Peyer's patch (tissue), 4 donors: Measurements from ENCODE around the gene PRSS21.

ENCODE experiments used
- POLR2A ChIP-seq, 2 donors: fragments of 450-650 bp; IDR thresholded peaks; one replicate each; pipeline ENCODE4 v1.5.1; 2017; ENCODE audit warnings: antibody characterized with exemption in 2 of 2, mild to moderate bottlenecking in 2 of 2, moderate library complexity in 2 of 2
- TF ChIP-seq, protein P1 (sequence below), 6 experiments: fragments of 450-650 bp in 4 of 6; fragments of 200-600 bp in 2 of 6; sonication (generic) in 1 of 6; IDR thresholded peaks; one replicate each; pipeline ENCODE4 v1.5.1; 2017 to 2019; ENCODE audit warnings: antibody characterized with exemption in 6 of 6, mild to moderate bottlenecking in 3 of 6, moderate library complexity in 1 of 6

- TF ChIP-seq, protein P1, sequence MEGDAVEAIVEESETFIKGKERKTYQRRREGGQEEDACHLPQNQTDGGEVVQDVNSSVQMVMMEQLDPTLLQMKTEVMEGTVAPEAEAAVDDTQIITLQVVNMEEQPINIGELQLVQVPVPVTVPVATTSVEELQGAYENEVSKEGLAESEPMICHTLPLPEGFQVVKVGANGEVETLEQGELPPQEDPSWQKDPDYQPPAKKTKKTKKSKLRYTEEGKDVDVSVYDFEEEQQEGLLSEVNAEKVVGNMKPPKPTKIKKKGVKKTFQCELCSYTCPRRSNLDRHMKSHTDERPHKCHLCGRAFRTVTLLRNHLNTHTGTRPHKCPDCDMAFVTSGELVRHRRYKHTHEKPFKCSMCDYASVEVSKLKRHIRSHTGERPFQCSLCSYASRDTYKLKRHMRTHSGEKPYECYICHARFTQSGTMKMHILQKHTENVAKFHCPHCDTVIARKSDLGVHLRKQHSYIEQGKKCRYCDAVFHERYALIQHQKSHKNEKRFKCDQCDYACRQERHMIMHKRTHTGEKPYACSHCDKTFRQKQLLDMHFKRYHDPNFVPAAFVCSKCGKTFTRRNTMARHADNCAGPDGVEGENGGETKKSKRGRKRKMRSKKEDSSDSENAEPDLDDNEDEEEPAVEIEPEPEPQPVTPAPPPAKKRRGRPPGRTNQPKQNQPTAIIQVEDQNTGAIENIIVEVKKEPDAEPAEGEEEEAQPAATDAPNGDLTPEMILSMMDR (IDR thresholded peaks at IDR 0.05), result no peak
- no peak for TF ChIP-seq POLR2A (IDR thresholded peaks at IDR 0.05)
Measured at GRCh38 chr16:2819179-2819938, 2.3 kb downstream of the PRSS21 start.
